ENCODE measurements around the gene PEDS1. TPM values are rescaled to one million over a fixed set of nuclear protein-coding genes. Genes with fewer than 3 reads are reported as not detected.
"Not testable (repeated sequence)": the region's sequence is repeated elsewhere in the genome, so short reads cannot be mapped to it uniquely, and the experiment has no call there.

The PEDS1 gene
- total and polyA plus RNA-seq, 12 donors: 18.7 to 39.1 (median 29.8) TPM

- intact Hi-C loops (cut with DNase I): no loop called here
- WGBS, 4 donors: 80 to 90% (median 89%) methylated on average over 8 to 9 of the region's 9 CpGs
Observed at GRCh38 chr20:50163570-50164317, 10.2 kb upstream of the PEDS1 start.

DNA sequence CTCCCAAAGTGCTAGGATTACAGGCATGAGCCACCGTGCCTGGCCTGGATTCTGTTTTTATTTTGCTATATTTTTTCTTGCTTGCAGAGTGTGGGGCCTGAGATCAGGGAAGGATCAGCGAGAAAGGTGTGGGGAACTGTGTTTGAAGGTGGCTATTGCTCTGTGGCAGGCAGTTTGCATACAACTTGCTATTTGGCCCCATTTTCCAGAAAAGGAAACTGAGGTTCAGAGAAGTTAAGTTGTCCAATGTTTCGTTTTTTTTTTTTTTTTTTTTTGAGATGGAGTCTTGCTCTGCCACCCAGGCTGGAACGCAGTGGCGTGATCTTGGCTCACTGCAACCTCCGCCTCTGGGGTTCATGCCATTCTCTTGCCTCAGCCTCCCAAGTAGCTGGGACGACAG is 8.0 kb upstream of the PEDS1 start:
- 76 to 91% (median 84%) methylated on average over 7 of the region's 7 CpGs for WGBS, 4 donors
- intact Hi-C loops (cut with DNase I); H3K4me1 ChIP-seq (replicated peaks in 1 of 2); H3K9me3 ChIP-seq (replicated peaks in 1 of 3); H3K27ac ChIP-seq; DNase-seq; H3K4me3 ChIP-seq; H3K36me3 ChIP-seq (replicated peaks in 1 of 2); H3K27me3 ChIP-seq: not testable (repeated sequence)

More at GRCh38 chr20:50163570-50164317, 10.2 kb upstream of the PEDS1 start:
- H3K27ac ChIP-seq: no peak overlapping the region
- H3K27me3 ChIP-seq: no peaks in the 10 kb centered on the region
- no peak for DNase-seq
- H3K4me1 ChIP-seq (replicated peaks in 1 of 2): peaks cover 7 to 13% of the 10 kb centered on the region in 2 donors
- H3K4me3 ChIP-seq: no peak overlapping the region
- H3K9me3 ChIP-seq (replicated peaks in 1 of 3): no peaks in the 10 kb centered on the region
- no peak for TF ChIP-seq POLR2A (IDR thresholded peaks at IDR 0.05)
- TF ChIP-seq, protein P1, sequence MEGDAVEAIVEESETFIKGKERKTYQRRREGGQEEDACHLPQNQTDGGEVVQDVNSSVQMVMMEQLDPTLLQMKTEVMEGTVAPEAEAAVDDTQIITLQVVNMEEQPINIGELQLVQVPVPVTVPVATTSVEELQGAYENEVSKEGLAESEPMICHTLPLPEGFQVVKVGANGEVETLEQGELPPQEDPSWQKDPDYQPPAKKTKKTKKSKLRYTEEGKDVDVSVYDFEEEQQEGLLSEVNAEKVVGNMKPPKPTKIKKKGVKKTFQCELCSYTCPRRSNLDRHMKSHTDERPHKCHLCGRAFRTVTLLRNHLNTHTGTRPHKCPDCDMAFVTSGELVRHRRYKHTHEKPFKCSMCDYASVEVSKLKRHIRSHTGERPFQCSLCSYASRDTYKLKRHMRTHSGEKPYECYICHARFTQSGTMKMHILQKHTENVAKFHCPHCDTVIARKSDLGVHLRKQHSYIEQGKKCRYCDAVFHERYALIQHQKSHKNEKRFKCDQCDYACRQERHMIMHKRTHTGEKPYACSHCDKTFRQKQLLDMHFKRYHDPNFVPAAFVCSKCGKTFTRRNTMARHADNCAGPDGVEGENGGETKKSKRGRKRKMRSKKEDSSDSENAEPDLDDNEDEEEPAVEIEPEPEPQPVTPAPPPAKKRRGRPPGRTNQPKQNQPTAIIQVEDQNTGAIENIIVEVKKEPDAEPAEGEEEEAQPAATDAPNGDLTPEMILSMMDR (IDR thresholded peaks at IDR 0.05): no peak
- no peaks in the 10 kb centered on the region for H3K36me3 ChIP-seq (replicated peaks in 1 of 2)

DNA sequence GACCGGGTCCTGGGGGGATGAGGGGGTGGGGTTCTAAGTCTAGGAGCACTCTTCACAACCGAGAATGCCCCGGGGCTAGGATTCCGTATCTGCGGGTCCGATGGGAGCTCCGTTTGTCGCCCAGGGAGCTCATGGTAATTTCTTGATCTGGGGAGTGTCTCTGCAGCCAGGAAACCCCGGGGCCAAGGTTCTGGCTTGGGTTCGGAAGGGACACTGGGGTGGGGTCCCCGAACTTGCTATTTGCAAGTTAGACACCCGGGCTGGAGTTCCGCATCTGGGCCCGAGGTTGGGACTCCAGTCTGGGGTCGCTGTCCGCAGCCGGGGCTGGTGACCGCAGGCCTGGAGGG is 397 bp downstream of the PEDS1 start:
- peak overlapping the region; percentile 28 to 93 (median 83) for H3K4me3 ChIP-seq

DNA sequence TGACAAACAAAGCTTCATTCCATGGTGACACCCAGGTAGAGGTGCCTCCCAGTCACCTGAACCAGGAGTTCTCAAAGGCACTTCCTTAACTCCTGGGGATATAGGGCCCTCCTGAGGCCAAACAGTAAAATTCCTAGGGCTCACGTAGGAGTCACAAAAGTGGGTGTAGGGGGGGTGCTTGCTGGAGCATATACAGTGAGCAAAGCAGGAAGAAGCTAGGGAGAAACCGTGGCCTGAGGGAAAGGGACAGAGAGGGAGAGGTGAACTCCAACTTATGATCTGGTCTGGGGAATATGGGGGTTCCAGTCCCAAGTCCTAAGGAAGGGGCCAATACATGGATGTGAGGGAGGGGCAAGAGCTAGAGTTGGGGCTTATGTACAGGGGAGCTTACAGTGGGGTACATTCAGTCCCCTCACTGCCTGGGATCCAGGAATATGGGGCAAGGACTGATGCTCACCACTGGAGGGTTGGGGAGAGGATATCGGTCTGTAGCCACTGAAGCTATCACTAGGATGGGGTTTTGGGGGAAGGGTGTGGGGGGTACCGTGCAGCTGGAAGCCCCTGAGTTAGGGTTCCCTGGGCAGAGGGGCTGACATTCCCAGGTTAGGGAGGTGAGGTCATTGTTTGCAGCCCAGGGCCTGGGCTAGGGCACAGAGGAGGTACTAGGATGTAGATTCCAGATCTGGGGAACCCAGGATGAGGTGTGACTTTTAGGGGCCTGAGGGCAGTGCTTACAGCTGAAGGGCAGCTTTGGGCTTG is 950 bp downstream of the PEDS1 start:
- Histone ChIP-seq H3K4me3 (peak overlapping the region; percentile 28 to 93 (median 83)), H3K9me3 (replicated peaks in 1 of 3) (no peaks in the 10 kb centered on the region), H3K27ac (peak overlapping the region in 4 of 5 donors; percentile 84 to 96 (median 90)), H3K4me1 (replicated peaks in 1 of 2) (peaks cover 24 to 36% of the 10 kb centered on the region in 2 donors), H3K36me3 (replicated peaks in 1 of 2) (no peaks in the 10 kb centered on the region), H3K27me3 (no peaks in the 10 kb centered on the region)
- WGBS, 4 donors: 10 to 20% (median 15%) methylated on average over 4 of the region's 4 CpGs
- intact Hi-C loops (cut with DNase I): no loop called here
- TF ChIP-seq, protein P1 (IDR thresholded peaks at IDR 0.05): peak in 2 of 6 experiments; percentile 10 to 13
- no peak for TF ChIP-seq POLR2A (IDR thresholded peaks at IDR 0.05)
- DNase-seq: no peak

More for the DNA sequence above, 397 bp downstream of the PEDS1 start:
- intact Hi-C loops (cut with DNase I): no loop called here
- peaks cover 24 to 36% of the 10 kb centered on the region in 2 donors for H3K4me1 ChIP-seq (replicated peaks in 1 of 2)
- H3K9me3 ChIP-seq (replicated peaks in 1 of 3): no peaks in the 10 kb centered on the region
- peak overlapping the region; percentile 39 to 96 (median 87) for H3K27ac ChIP-seq
- no peaks in the 10 kb centered on the region for H3K36me3 ChIP-seq (replicated peaks in 1 of 2)
- peak in 1 of 7 donors; percentile 69 for DNase-seq
- TF ChIP-seq, protein P1 (IDR thresholded peaks at IDR 0.05): no peak
- no peak for TF ChIP-seq POLR2A (IDR thresholded peaks at IDR 0.05)
- 0% methylated on average over 2 to 18 of the region's 18 CpGs for WGBS, 4 donors
- no peaks in the 10 kb centered on the region for H3K27me3 ChIP-seq
